Sigmoid colon (tissue), 7 donors: ENCODE results near the gene EHMT1. TPM values are rescaled to one million over a fixed set of nuclear protein-coding genes. Genes with fewer than 3 reads are reported as not detected.
A peak's percentile ranks its signal among the peaks of the same experiment; 100 is the strongest.

ENCODE experiments used
- DNase-seq: peaks from one replicate; pipeline ENCODE4 v3.0.0-alpha.2; 2019
- H3K27ac ChIP-seq, 4 donors: fragments of 200-600 bp; sonication (generic); one replicate each; pipeline ENCODE4 v1.5.1; 2016 to 2019; ENCODE audit warnings: mild to moderate bottlenecking in 1 of 4
- H3K27me3 ChIP-seq, 3 donors: fragments of 200-600 bp; sonication (generic); one replicate each; pipeline ENCODE4 v1.5.1; 2019; ENCODE audit warnings: mild to moderate bottlenecking in 1 of 3
- H3K36me3 ChIP-seq, 4 donors: fragments of 200-600 bp; sonication (generic); one replicate each; pipeline ENCODE4 v1.5.1; 2016 to 2019
- H3K4me1 ChIP-seq, 4 donors: fragments of 200-600 bp; sonication (generic); one replicate each; pipeline ENCODE4 v1.5.1; 2017 to 2019
- H3K4me3 ChIP-seq, 4 donors: fragments of 200-600 bp; sonication (generic); one replicate each; pipeline ENCODE4 v1.5.1; 2017 to 2019; ENCODE audit warnings: mild to moderate bottlenecking in 2 of 4, moderate library complexity in 1 of 4
- H3K9me3 ChIP-seq, 4 donors: fragments of 200-600 bp in 3 of 4; sonication (generic) in 3 of 4; one replicate each; pipeline versions ENCODE4 v1.5.1 to v1.6.1; 2013 to 2019
- CTCF ChIP-seq, 4 experiments: fragments of 450-650 bp in 3 of 4; fragments of 200-600 bp in 1 of 4; IDR thresholded peaks; one replicate each; pipeline ENCODE4 v1.5.1; 2016 to 2019; ENCODE audit warnings: antibody characterized with exemption in 4 of 4, mild to moderate bottlenecking in 3 of 4, moderate library complexity in 2 of 4
- EP300 ChIP-seq, 4 donors: sonication (generic); formaldehyde crosslinking; IDR thresholded peaks; one replicate each; pipeline ENCODE4 v1.6.1; 2017; ENCODE audit warnings: antibody characterized with exemption in 4 of 4
- POLR2A ChIP-seq, 2 donors: fragments of 450-650 bp; IDR thresholded peaks; one replicate each; pipeline ENCODE4 v1.6.1; 2016; ENCODE audit warnings: antibody characterized with exemption in 2 of 2, mild to moderate bottlenecking in 2 of 2, moderate library complexity in 2 of 2
- POLR2AphosphoS5 ChIP-seq, 4 donors: sonication (generic); formaldehyde crosslinking; IDR thresholded peaks; one replicate each; pipeline ENCODE4 v1.6.1; 2017; ENCODE audit warnings: antibody characterized with exemption in 4 of 4
- WGBS, 2 donors: extraction: QIAGEN DNeasy Blood & Tissue Kit; methylation state at CpG; one replicate each; pipeline ENCODE4 v1.1.7; 2013; 5-methylcytosine and 5-hydroxymethylcytosine counted together
- intact Hi-C: fragments of 100-400 bp; cut with DNase I; formaldehyde crosslinking; loops from one replicate; pipeline ENCODE4 v1.15.1; 2023
- polyA plus RNA-seq, 3 donors: library from polyadenylated mRNA; stranded (reverse); fragments of 200-250 nt; gene quantifications; one replicate each; pipeline ENCODE4 v1.2.3, GENCODE V29; 2013
- total RNA-seq, 4 donors: library from RNA; depleted of rRNA; stranded (reverse); fragments of >200 nt; gene quantifications; one replicate each; pipeline ENCODE4 v1.1.0, GENCODE V29; 2016
- donor health status: healthy with polysubstance abuse.
- donor health status: Bipolar disorder and iron deficiency.
- donor health status: healthy.

Gene EHMT1
- total and polyA plus RNA-seq, 7 donors, result 19.2 to 91.4 (median 60.4) TPM

- H3K27ac ChIP-seq, result no peak overlapping the region
- no peaks in the 10 kb centered on the region for H3K9me3 ChIP-seq
- H3K4me1 ChIP-seq, result peaks cover 0 to 5% (median 0%) of the 10 kb centered on the region in 4 donors
- H3K36me3 ChIP-seq, result peaks cover 0 to 19% (median 1%) of the 10 kb centered on the region in 4 donors
- no peaks in the 10 kb centered on the region for H3K27me3 ChIP-seq
- WGBS, 2 donors, result 97 to 98% methylated on average over 6 of the region's 6 CpGs
- intact Hi-C loops, result no loop called here
- TF ChIP-seq POLR2A (IDR thresholded peaks at IDR 0.05), result no peak
- no peak for TF ChIP-seq EP300 (IDR thresholded peaks at IDR 0.05)
- no peak for TF ChIP-seq POLR2AphosphoS5 (IDR thresholded peaks at IDR 0.05)
- no peak for TF ChIP-seq CTCF (IDR thresholded peaks at IDR 0.05)
- no peak overlapping the region for H3K4me3 ChIP-seq
- peak; percentile 32 for DNase-seq
Measured at GRCh38 chr9:137656416-137656815, 37.6 kb downstream of the EHMT1 start.

GRCh38 chr9:137657606-137658005, 38.8 kb downstream of the EHMT1 start:
- intact Hi-C loops, result no loop called here
- DNase-seq, result no peak
- peaks cover 0 to 9% (median 0%) of the 10 kb centered on the region in 4 donors for H3K36me3 ChIP-seq
- WGBS, 2 donors, result 72 to 93% methylated on average over 2 of the region's 2 CpGs
- H3K27ac ChIP-seq, result no peak overlapping the region
- no peaks in the 10 kb centered on the region for H3K9me3 ChIP-seq
- H3K27me3 ChIP-seq, result no peaks in the 10 kb centered on the region
- peaks cover 0 to 5% (median 0%) of the 10 kb centered on the region in 4 donors for H3K4me1 ChIP-seq
- H3K4me3 ChIP-seq, result no peak overlapping the region
- no peak for TF ChIP-seq CTCF (IDR thresholded peaks at IDR 0.05)
- TF ChIP-seq EP300 (IDR thresholded peaks at IDR 0.05), result no peak
- TF ChIP-seq POLR2A (IDR thresholded peaks at IDR 0.05), result no peak
- TF ChIP-seq POLR2AphosphoS5 (IDR thresholded peaks at IDR 0.05), result no peak

GRCh38 chr9:137658781-137659180, 40.0 kb downstream of the EHMT1 start:
- peaks cover 0 to 3% (median 0%) of the 10 kb centered on the region in 4 donors for H3K36me3 ChIP-seq
- H3K9me3 ChIP-seq, result no peaks in the 10 kb centered on the region
- peaks cover 0 to 5% (median 0%) of the 10 kb centered on the region in 4 donors for H3K4me1 ChIP-seq
- intact Hi-C loops, result no loop called here
- TF ChIP-seq EP300 (IDR thresholded peaks at IDR 0.05), result no peak
- no peak for TF ChIP-seq POLR2A (IDR thresholded peaks at IDR 0.05)
- TF ChIP-seq POLR2AphosphoS5 (IDR thresholded peaks at IDR 0.05), result no peak
- no peak for TF ChIP-seq CTCF (IDR thresholded peaks at IDR 0.05)
- H3K27me3 ChIP-seq, result no peaks in the 10 kb centered on the region
- no peak for DNase-seq
- 54 to 90% methylated on average over 2 of the region's 2 CpGs for WGBS, 2 donors
- no peak overlapping the region for H3K4me3 ChIP-seq
- H3K27ac ChIP-seq, result no peak overlapping the region

- H3K9me3 ChIP-seq, result no peaks in the 10 kb centered on the region
- peaks cover 0 to 3% (median 0%) of the 10 kb centered on the region in 4 donors for H3K36me3 ChIP-seq
- TF ChIP-seq EP300 (IDR thresholded peaks at IDR 0.05), result no peak
- no peak for TF ChIP-seq POLR2AphosphoS5 (IDR thresholded peaks at IDR 0.05)
- no peak for TF ChIP-seq CTCF (IDR thresholded peaks at IDR 0.05)
- TF ChIP-seq POLR2A (IDR thresholded peaks at IDR 0.05), result no peak
- no peak overlapping the region for H3K27ac ChIP-seq
- DNase-seq, result peak; percentile 9
- intact Hi-C loops, result no loop called here
- peaks cover 0 to 14% (median 5%) of the 10 kb centered on the region in 4 donors for H3K4me1 ChIP-seq
- no peak overlapping the region for H3K4me3 ChIP-seq
- WGBS, 2 donors, result 85 to 87% methylated on average over 4 of the region's 4 CpGs
- no peaks in the 10 kb centered on the region for H3K27me3 ChIP-seq
Measured at GRCh38 chr9:137660144-137660543, 41.3 kb downstream of the EHMT1 start.

- Histone ChIP-seq H3K4me1 (peaks cover 0 to 41% (median 27%) of the 10 kb centered on the region in 4 donors), H3K4me3 (no peak overlapping the region), H3K27me3 (no peaks in the 10 kb centered on the region), H3K27ac (no peak overlapping the region), H3K9me3 (no peaks in the 10 kb centered on the region), H3K36me3 (no peaks in the 10 kb centered on the region)
- intact Hi-C loops, result no loop called here
- TF ChIP-seq EP300 (IDR thresholded peaks at IDR 0.05) (no peak), POLR2AphosphoS5 (IDR thresholded peaks at IDR 0.05) (no peak), CTCF (IDR thresholded peaks at IDR 0.05) (no peak), POLR2A (IDR thresholded peaks at IDR 0.05) (no peak)
- WGBS, 2 donors, result 86 to 91% methylated on average over 4 of the region's 4 CpGs
- DNase-seq, result peak; percentile 2
Measured at GRCh38 chr9:137663584-137663983, 44.8 kb downstream of the EHMT1 start.
